Measurements from ENCODE around the gene DNAJA3. TPM values are rescaled to one million over a fixed set of nuclear protein-coding genes. Genes with fewer than 3 reads are reported as not detected.

DNAJA3 gene
- polyA plus RNA-seq, 1 experiment = 32.1 TPM

GRCh38 chr16:4408323-4408690 is 17.4 kb upstream of the DNAJA3 start:
- no peaks in the 10 kb centered on the region for H3K27me3 ChIP-seq (ENCODE audit: control insufficient read depth, insufficient read depth, low read length)
- TF ChIP-seq CTCF (IDR thresholded peaks at IDR 0.05; ENCODE audit: low read depth, low read length) = no peak
- CTCF ChIA-PET = interaction anchor here (0.7 to 1.1 kb wide), 3 partner anchors 29 to 142 kb away, joined by 3 read pairs; no protein-coding TSS in a partner anchor
- POLR2A ChIA-PET = interaction anchor here (0.6 kb wide), 1 partner anchor 28 kb away, joined by 4 read pairs; no protein-coding TSS in a partner anchor
- peak overlapping the region; percentile 39 for H3K27ac ChIP-seq (ENCODE audit: low read depth, low read length)
- H3K4me3 ChIP-seq (ENCODE audit: low read depth, low read length) = no peak overlapping the region
- DNase-seq (ENCODE audit: low read depth, low spot score) = no peak
- no peaks in the 10 kb centered on the region for H3K9me3 ChIP-seq (ENCODE audit: control insufficient read depth, insufficient read depth, low read length)

- no peak overlapping the region for H3K27ac ChIP-seq (ENCODE audit: low read depth, low read length)
- TF ChIP-seq CTCF (IDR thresholded peaks at IDR 0.05; ENCODE audit: low read depth, low read length) = no peak; the same call in 1 of the 2 replicates
- no peak for DNase-seq (ENCODE audit: low read depth, low spot score)
- H3K9me3 ChIP-seq (ENCODE audit: control insufficient read depth, insufficient read depth, low read length) = no peaks in the 10 kb centered on the region
- H3K27me3 ChIP-seq (ENCODE audit: control insufficient read depth, insufficient read depth, low read length) = no peaks in the 10 kb centered on the region
- H3K4me3 ChIP-seq (ENCODE audit: low read depth, low read length) = no peak overlapping the region
- ChIA-PET CTCF (interaction anchor here (0.6 to 1.1 kb wide), 2 partner anchors 141 to 379 kb away, joined by 3 to 4 read pairs; no protein-coding TSS in a partner anchor), POLR2A (interaction anchor here (1.0 to 3.2 kb wide), 2 partner anchors 22 to 36 kb away, joined by 3 to 9 read pairs; no protein-coding TSS in a partner anchor)
Measured at GRCh38 chr16:4409081-4409932, 16.4 kb upstream of the DNAJA3 start.

- H3K4me3 ChIP-seq (ENCODE audit: low read depth, low read length) = no peak overlapping the region
- DNase-seq (ENCODE audit: low read depth, low spot score) = peak; percentile 98
- TF ChIP-seq CTCF (IDR thresholded peaks at IDR 0.05; ENCODE audit: low read depth, low read length) = no peak
- no peaks in the 10 kb centered on the region for H3K27me3 ChIP-seq (ENCODE audit: control insufficient read depth, insufficient read depth, low read length)
- CTCF ChIA-PET = interaction anchor here (1.0 to 2.1 kb wide), 3 partner anchors 9 to 101 kb away, joined by 3 to 11 read pairs (median 4); no protein-coding TSS in a partner anchor
- peak overlapping the region; percentile 73 for H3K27ac ChIP-seq (ENCODE audit: low read depth, low read length)
- H3K9me3 ChIP-seq (ENCODE audit: control insufficient read depth, insufficient read depth, low read length) = no peaks in the 10 kb centered on the region
- POLR2A ChIA-PET = interaction anchor here (1.0 to 3.2 kb wide), 6 partner anchors 8 to 69 kb away, joined by 3 to 9 read pairs (median 4); no protein-coding TSS in a partner anchor
Measured at GRCh38 chr16:4410335-4411075, 15.2 kb upstream of the DNAJA3 start.

- no peaks in the 10 kb centered on the region for H3K27me3 ChIP-seq (ENCODE audit: control insufficient read depth, insufficient read depth, low read length)
- no peaks in the 10 kb centered on the region; the same call in 1 of the 2 replicates for H3K9me3 ChIP-seq (ENCODE audit: control insufficient read depth, insufficient read depth, low read length)
- no peak for TF ChIP-seq CTCF (IDR thresholded peaks at IDR 0.05; ENCODE audit: low read depth, low read length)
- ChIA-PET CTCF (interaction anchor here (2.1 kb wide), 1 partner anchor 10 kb away, joined by 11 read pairs; no protein-coding TSS in a partner anchor), POLR2A (interaction anchor here (1.1 to 3.2 kb wide), 4 partner anchors 19 to 61 kb away, joined by 3 to 9 read pairs (median 6); partner anchors contain the start of gene PAM16)
- H3K27ac ChIP-seq (ENCODE audit: low read depth, low read length) = peak overlapping the region; percentile 73
- DNase-seq (ENCODE audit: low read depth, low spot score) = no peak
- H3K4me3 ChIP-seq (ENCODE audit: low read depth, low read length) = no peak overlapping the region
Measured at GRCh38 chr16:4411684-4412083, 14.0 kb upstream of the DNAJA3 start.
